OCI-LY3 (cell line): Measurements from ENCODE around the gene LY9.

ENCODE experiments used
- H2AFZ ChIP-seq: fragments of 200-600, 300-600 bp; shearing (Covaris generic); 2 replicates; pipeline ENCODE4 v1.6.0; 2014; ENCODE audit warnings: antibody characterized with exemption, low read depth, low read length
- H3K27ac ChIP-seq: fragments of 200-600, 300-600 bp; sonication (generic); 2 replicates; pipeline ENCODE4 v1.5.1; 2014; ENCODE audit warnings: mild to moderate bottlenecking, low read length, moderate library complexity, mixed read lengths
- H3K27me3 ChIP-seq: fragments of 200-600, 300-600 bp; sonication (generic); 2 replicates; pipeline ENCODE4 v1.6.1; 2014; ENCODE audit warnings: low read depth, low read length, mixed read lengths
- H3K36me3 ChIP-seq: fragments of 200-600, 300-600 bp; sonication (generic); replicated peaks from 2 replicates; pipeline ENCODE3; 2014; ENCODE audit warnings: low read depth, low read length, mixed read lengths
- H3K4me1 ChIP-seq: fragments of 300-600, 200-600 bp; sonication (generic); 2 replicates; pipeline ENCODE4 v1.6.1; 2014; ENCODE audit warnings: low read length, mixed read lengths
- H3K4me2 ChIP-seq: fragments of 200-600, 300-600 bp; sonication (generic); 2 replicates; pipeline ENCODE4 v1.6.1; 2014; ENCODE audit warnings: low read length, mixed read lengths
- H3K4me3 ChIP-seq: fragments of 300-600, 200-600 bp; sonication (generic); 2 replicates; pipeline ENCODE4 v1.5.1; 2014; ENCODE audit warnings: antibody characterized with exemption, mild to moderate bottlenecking, low read length, moderate library complexity
- H3K79me2 ChIP-seq: fragments of 300-600, 200-600 bp; shearing (Covaris generic); 2 replicates; pipeline ENCODE4 v1.6.1; 2014; ENCODE audit warnings: mild to moderate bottlenecking, low read length, mixed read lengths
- H3K9ac ChIP-seq: fragments of 300-600, 200-600 bp; shearing (Covaris generic); 2 replicates; pipeline ENCODE4 v1.6.0; 2014; ENCODE audit warnings: mild to moderate bottlenecking, low read length, moderate library complexity
- H3K9me3 ChIP-seq: fragments of 200-600, 300-600 bp; shearing (Covaris generic); 2 replicates; pipeline ENCODE4 v1.6.1; 2014; ENCODE audit warnings: low read length, mixed read lengths; ENCODE audit not compliant: insufficient read depth
- H4K20me1 ChIP-seq: fragments of 200-600, 300-600 bp; sonication (generic); 2 replicates; pipeline ENCODE4 v1.6.1; 2016; ENCODE audit warnings: low read length, mixed read lengths; ENCODE audit not compliant: insufficient read depth
- CTCF ChIP-seq: fragments of 200-600, 300-600 bp; sonication (generic); IDR thresholded peaks from 2 replicates; pipeline ENCODE4 v1.5.1; 2014; ENCODE audit warnings: antibody characterized with exemption, low read length, low read depth
- EZH2phosphoT487 ChIP-seq: fragments of 200-600 bp; shearing (Covaris generic); IDR thresholded peaks from 2 replicates; pipeline ENCODE4 v1.6.1; 2018; ENCODE audit warnings: antibody characterized with exemption, mixed run types, low read depth

LY9 gene

GRCh38 chr1:160753594-160753993 lies 42.4 kb upstream of the LY9 start:
- no peak overlapping the region for H3K4me3 ChIP-seq
- H3K9ac ChIP-seq, result no peak overlapping the region
- no peaks in the 10 kb centered on the region for H3K9me3 ChIP-seq
- TF ChIP-seq CTCF (no peak), EZH2phosphoT487 (no peak)
- peaks cover 20% of the 10 kb centered on the region for H3K4me1 ChIP-seq
- H3K27ac ChIP-seq, result no peak overlapping the region
- no peak overlapping the region for H2AFZ ChIP-seq
- no peak overlapping the region for H3K4me2 ChIP-seq
- peaks cover 47% of the 10 kb centered on the region for H3K36me3 ChIP-seq
- H4K20me1 ChIP-seq, result no peaks in the 10 kb centered on the region
- no peaks in the 10 kb centered on the region for H3K79me2 ChIP-seq
- no peaks in the 10 kb centered on the region for H3K27me3 ChIP-seq

DNA sequence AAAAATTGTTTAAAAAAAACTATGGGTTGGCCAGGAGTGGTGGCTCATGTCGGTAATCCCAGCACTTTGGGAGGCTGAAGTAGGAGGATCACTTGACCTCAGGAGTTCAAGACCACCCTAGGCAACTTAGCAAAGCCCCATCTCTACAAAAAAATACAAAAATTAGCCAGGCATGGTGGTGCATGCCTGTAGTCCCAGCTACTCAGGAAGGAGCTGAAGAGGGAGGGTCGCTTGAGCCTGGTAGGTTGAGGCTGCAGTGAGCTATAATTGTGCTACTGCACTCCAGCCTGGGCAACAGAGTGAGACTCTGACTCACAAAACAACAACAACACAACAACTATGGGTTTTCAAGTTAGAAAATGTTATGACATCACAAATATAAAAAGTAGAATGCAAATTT lies 40.5 kb upstream of the LY9 start:
- no peak overlapping the region for H3K4me2 ChIP-seq

GRCh38 chr1:160755911-160756848 lies 39.8 kb upstream of the LY9 start:
- peaks cover 24% of the 10 kb centered on the region for H3K36me3 ChIP-seq
- H3K4me3 ChIP-seq, result no peak overlapping the region
- TF ChIP-seq EZH2phosphoT487, result no peak
- TF ChIP-seq CTCF, result no peak
- no peaks in the 10 kb centered on the region for H3K27me3 ChIP-seq
- H2AFZ ChIP-seq, result no peak overlapping the region
- no peak overlapping the region for H3K4me2 ChIP-seq
- H3K9ac ChIP-seq, result no peak overlapping the region
- H4K20me1 ChIP-seq, result no peaks in the 10 kb centered on the region
- H3K27ac ChIP-seq, result no peak overlapping the region
- H3K4me1 ChIP-seq, result peaks cover 4% of the 10 kb centered on the region
- no peaks in the 10 kb centered on the region for H3K9me3 ChIP-seq
- H3K79me2 ChIP-seq, result no peaks in the 10 kb centered on the region

More for the DNA sequence above, 40.5 kb upstream of the LY9 start:
- Histone ChIP-seq H4K20me1 (no peaks in the 10 kb centered on the region), H3K36me3 (peaks cover 31% of the 10 kb centered on the region), H3K4me1 (peaks cover 11% of the 10 kb centered on the region), H3K9ac (no peak overlapping the region), H3K4me3 (no peak overlapping the region), H3K27me3 (no peaks in the 10 kb centered on the region), H3K9me3 (no peaks in the 10 kb centered on the region), H2AFZ (no peak overlapping the region), H3K27ac (no peak overlapping the region), H3K79me2 (no peaks in the 10 kb centered on the region)
- no peak for TF ChIP-seq EZH2phosphoT487
- TF ChIP-seq CTCF, result no peak

DNA sequence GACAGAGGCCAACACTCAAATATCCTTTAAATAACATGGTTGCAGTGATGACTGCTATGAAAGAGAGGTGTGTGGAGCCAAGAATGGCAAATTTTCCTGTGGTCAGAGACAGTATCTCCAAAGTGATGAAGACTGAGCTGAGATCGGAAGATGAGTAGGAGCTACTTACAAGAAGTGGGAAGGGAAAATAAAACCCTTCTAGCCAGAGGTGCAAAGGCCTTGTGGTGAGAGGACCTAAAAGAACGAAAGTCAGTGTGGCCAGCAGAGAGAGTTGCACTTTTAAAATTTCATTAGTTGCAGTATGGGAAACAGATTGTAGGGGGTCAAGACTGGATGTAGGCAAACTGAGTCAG lies 39.1 kb upstream of the LY9 start:
- TF ChIP-seq CTCF (no peak), EZH2phosphoT487 (no peak)
- Histone ChIP-seq H3K4me1 (no peaks in the 10 kb centered on the region), H3K27ac (no peak overlapping the region), H3K36me3 (peaks cover 20% of the 10 kb centered on the region), H3K79me2 (no peaks in the 10 kb centered on the region), H3K9me3 (no peaks in the 10 kb centered on the region), H3K4me2 (no peak overlapping the region), H3K27me3 (no peaks in the 10 kb centered on the region), H3K4me3 (no peak overlapping the region), H3K9ac (no peak overlapping the region), H4K20me1 (no peaks in the 10 kb centered on the region), H2AFZ (no peak overlapping the region)
